Measurements from ENCODE around the gene JAM3.

GRCh38 chr11:134052988-134053945, 15.6 kb upstream of the JAM3 start:
- TF ChIP-seq CTCF (IDR thresholded peaks at IDR 0.05) (no peak), POLR2A (IDR thresholded peaks at IDR 0.05) (no peak)

Measured in prostate gland (tissue), 2 donors.